ENCODE data around the gene MEF2C. TPM values are rescaled to one million over a fixed set of nuclear protein-coding genes. Genes with fewer than 3 reads are reported as not detected.

The MEF2C gene
- total and polyA plus RNA-seq, 2 donors: 8.0 to 12.8 TPM

DNA sequence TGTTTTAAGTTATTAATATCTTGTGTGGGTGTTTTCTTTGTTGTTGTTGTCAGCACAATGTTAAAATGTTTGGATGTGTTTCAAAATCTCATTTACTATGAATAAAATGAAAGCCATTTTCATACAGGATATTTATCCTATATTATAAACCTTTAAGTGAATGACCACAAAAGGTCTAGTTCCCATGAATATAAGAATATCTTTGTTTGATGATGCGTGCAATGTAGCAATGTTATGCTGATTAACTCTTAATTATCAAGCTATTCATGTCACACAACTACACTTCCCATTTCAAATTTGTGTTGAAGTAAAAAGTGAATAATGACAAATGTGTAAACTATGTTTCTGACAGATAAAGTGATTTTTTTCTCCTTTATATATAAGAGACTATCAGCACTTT, 59.8 kb downstream of the MEF2C start:
- WGBS: 97% methylated on average over 1 of the region's 1 CpG
- no peak overlapping the region for H3K4me3 ChIP-seq (ENCODE audit: low read length in 2 of 2)

DNA sequence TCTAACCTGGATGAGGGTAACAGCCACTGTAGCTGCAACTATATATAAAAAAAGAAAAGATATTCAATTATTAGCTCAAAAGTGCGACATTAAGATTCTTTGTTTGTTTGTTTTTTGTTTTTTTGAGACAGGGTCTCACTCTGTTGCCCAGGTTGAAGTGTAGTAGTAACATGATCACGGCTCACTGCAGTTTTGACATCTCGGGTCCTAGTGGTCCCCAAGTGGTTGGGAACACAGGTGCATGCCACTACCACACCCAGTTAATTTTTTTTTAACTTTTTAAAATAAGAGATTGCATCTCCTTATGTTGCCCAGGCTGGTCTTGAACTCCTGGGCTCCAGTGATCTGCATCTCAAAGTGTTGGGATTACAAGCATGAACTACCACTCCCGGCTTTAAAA, 61.8 kb downstream of the MEF2C start:
- Histone ChIP-seq H3K27me3 (ENCODE audit: control insufficient read depth in 2 of 2, insufficient read depth in 1 of 2, low read length in 1 of 2) (no peaks in the 10 kb centered on the region), H3K9me3 (ENCODE audit: control insufficient read depth in 2 of 2, insufficient read depth in 1 of 2, low read length in 1 of 2) (no peaks in the 10 kb centered on the region), H3K4me3 (ENCODE audit: low read length in 2 of 2) (no peak overlapping the region), H3K36me3 (ENCODE audit: control insufficient read depth in 2 of 2, insufficient read depth in 2 of 2, low read length in 1 of 2) (no peaks in the 10 kb centered on the region), H3K27ac (ENCODE audit: low read depth in 1 of 2, low read length in 1 of 2) (no peak overlapping the region), H3K4me1 (ENCODE audit: control insufficient read depth in 2 of 2, insufficient read depth in 2 of 2, low read length in 2 of 2) (no peaks in the 10 kb centered on the region)
- DNase-seq (ENCODE audit: low read depth in 6 of 9, low spot score in 9 of 9): no peak
- WGBS: 96% methylated on average over 4 of the region's 4 CpGs

More for the DNA sequence above, 59.8 kb downstream of the MEF2C start:
- H3K27ac ChIP-seq (ENCODE audit: low read depth in 1 of 2, low read length in 1 of 2): no peak overlapping the region
- no peaks in the 10 kb centered on the region for H3K36me3 ChIP-seq (ENCODE audit: control insufficient read depth in 2 of 2, insufficient read depth in 2 of 2, low read length in 1 of 2)
- peaks cover 3 to 6% of the 10 kb centered on the region in 2 donors for H3K4me1 ChIP-seq (ENCODE audit: control insufficient read depth in 2 of 2, insufficient read depth in 2 of 2, low read length in 2 of 2)
- H3K9me3 ChIP-seq (ENCODE audit: control insufficient read depth in 2 of 2, insufficient read depth in 1 of 2, low read length in 1 of 2): no peaks in the 10 kb centered on the region
- H3K27me3 ChIP-seq (ENCODE audit: control insufficient read depth in 2 of 2, insufficient read depth in 1 of 2, low read length in 1 of 2): no peaks in the 10 kb centered on the region
- no peak for DNase-seq (ENCODE audit: low read depth in 6 of 9, low spot score in 9 of 9)

DNA sequence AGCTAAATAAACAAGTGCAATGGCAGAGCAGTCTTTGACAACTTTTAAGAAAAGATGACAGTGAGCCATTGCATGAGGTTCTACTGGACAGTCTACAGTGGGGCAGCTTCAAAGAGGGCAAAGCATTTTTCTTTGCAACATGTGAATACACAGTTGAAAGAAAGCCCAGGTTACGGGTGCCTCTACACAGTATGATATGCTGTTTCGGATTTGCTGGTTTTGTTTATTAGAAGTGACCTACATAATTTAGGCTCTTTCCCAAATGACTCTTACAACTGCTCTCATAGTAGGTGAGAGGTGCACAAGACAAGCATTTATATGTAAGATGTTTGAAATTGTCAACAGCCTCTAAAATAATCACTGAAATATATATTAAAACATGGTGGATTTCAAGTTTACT, 62.4 kb downstream of the MEF2C start:
- no peak overlapping the region for H3K4me3 ChIP-seq (ENCODE audit: low read length in 2 of 2)
- H3K27ac ChIP-seq (ENCODE audit: low read depth in 1 of 2, low read length in 1 of 2): no peak overlapping the region
- DNase-seq (ENCODE audit: low read depth in 6 of 9, low spot score in 9 of 9): no peak
- H3K9me3 ChIP-seq (ENCODE audit: control insufficient read depth in 2 of 2, insufficient read depth in 1 of 2, low read length in 1 of 2): no peaks in the 10 kb centered on the region
- 97% methylated on average over 2 of the region's 2 CpGs for WGBS
- H3K36me3 ChIP-seq (ENCODE audit: control insufficient read depth in 2 of 2, insufficient read depth in 2 of 2, low read length in 1 of 2): no peaks in the 10 kb centered on the region
- no peaks in the 10 kb centered on the region for H3K4me1 ChIP-seq (ENCODE audit: control insufficient read depth in 2 of 2, insufficient read depth in 2 of 2, low read length in 2 of 2)
- no peaks in the 10 kb centered on the region for H3K27me3 ChIP-seq (ENCODE audit: control insufficient read depth in 2 of 2, insufficient read depth in 1 of 2, low read length in 1 of 2)

DNA sequence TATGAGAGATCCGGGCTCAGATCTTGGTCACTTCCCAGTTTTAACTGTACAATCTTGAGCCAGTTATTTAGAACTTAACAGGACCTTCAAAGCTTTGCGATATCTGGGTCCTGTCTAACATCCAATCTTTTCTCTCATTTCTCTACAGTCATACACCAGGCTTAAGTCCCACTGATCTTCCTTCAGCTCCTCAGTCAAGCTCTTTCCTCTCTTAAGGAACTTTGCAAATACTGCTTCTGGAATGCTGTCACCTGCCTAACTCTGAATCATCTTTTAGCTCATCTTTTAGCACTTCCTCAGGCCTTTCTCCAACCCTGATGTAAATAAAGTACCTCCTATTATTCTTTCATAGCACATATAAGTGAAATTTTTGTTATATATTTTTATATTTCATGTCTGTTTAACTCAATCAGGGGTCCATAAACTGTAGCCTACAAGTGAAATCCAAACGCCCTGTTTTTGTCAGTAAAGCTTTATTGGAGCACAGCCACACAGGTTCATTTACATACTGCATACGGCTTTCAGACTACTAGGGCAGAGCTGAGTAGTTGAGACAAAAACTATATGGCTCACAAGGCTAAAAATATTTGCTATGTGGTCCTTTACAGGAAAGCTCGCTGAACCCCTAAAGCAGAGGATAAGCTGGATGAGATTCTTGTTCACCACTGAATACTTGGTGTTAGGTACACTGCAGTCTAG, 63.5 kb downstream of the MEF2C start:
- Histone ChIP-seq H3K27me3 (ENCODE audit: control insufficient read depth in 2 of 2, insufficient read depth in 1 of 2, low read length in 1 of 2) (no peaks in the 10 kb centered on the region), H3K4me1 (ENCODE audit: control insufficient read depth in 2 of 2, insufficient read depth in 2 of 2, low read length in 2 of 2) (no peaks in the 10 kb centered on the region), H3K36me3 (ENCODE audit: control insufficient read depth in 2 of 2, insufficient read depth in 2 of 2, low read length in 1 of 2) (no peaks in the 10 kb centered on the region), H3K4me3 (ENCODE audit: low read length in 2 of 2) (no peak overlapping the region), H3K27ac (ENCODE audit: low read depth in 1 of 2, low read length in 1 of 2) (no peak overlapping the region), H3K9me3 (ENCODE audit: control insufficient read depth in 2 of 2, insufficient read depth in 1 of 2, low read length in 1 of 2) (no peaks in the 10 kb centered on the region)
- no peak for DNase-seq (ENCODE audit: low read depth in 6 of 9, low spot score in 9 of 9)
- 92% methylated on average over 5 of the region's 5 CpGs for WGBS

DNA sequence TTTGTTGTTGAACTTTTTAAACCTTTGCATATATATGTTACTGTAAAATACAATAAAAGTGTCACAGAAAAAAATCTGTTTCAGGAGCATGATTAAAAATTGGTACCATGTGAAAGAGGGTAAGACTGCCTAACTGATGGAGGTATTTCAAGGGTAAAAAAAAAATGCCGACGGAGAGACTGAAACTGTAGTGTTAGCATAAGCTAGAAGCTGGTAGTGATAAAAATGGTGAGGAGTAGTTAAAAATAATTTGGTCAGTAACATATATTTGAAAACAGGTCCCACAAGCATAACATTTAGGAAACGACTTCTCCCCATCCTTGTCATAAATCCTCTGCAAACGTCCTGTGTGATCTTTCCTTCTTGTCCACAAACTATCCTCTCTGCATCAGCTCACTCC, 64.7 kb downstream of the MEF2C start:
- H3K9me3 ChIP-seq (ENCODE audit: control insufficient read depth in 2 of 2, insufficient read depth in 1 of 2, low read length in 1 of 2): no peaks in the 10 kb centered on the region
- H3K27me3 ChIP-seq (ENCODE audit: control insufficient read depth in 2 of 2, insufficient read depth in 1 of 2, low read length in 1 of 2): no peaks in the 10 kb centered on the region
- no peak overlapping the region for H3K4me3 ChIP-seq (ENCODE audit: low read length in 2 of 2)
- no peak overlapping the region for H3K27ac ChIP-seq (ENCODE audit: low read depth in 1 of 2, low read length in 1 of 2)
- H3K36me3 ChIP-seq (ENCODE audit: control insufficient read depth in 2 of 2, insufficient read depth in 2 of 2, low read length in 1 of 2): no peaks in the 10 kb centered on the region
- 49% methylated on average over 4 of the region's 4 CpGs for WGBS
- DNase-seq (ENCODE audit: low read depth in 6 of 9, low spot score in 9 of 9): no peak
- H3K4me1 ChIP-seq (ENCODE audit: control insufficient read depth in 2 of 2, insufficient read depth in 2 of 2, low read length in 2 of 2): no peaks in the 10 kb centered on the region

DNA sequence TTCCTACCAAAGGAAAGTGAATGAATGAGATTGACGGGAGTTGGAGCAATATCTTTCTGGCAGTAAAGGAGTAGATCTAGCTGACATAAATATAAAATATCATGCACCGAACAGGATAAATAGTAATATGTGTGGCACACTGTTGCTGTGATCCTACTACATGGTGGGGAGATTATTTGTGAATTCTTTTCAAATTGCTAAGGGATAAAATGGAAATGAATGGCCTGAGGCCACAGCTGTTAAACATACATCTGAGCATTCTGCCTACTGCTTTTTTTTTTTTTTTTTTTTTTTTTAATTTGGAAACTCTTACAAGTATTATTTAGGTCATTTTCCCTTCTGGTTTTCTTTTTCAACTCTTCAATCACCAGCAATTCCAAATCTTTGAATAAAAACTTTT, 66.8 kb downstream of the MEF2C start:
- no peaks in the 10 kb centered on the region for H3K36me3 ChIP-seq (ENCODE audit: control insufficient read depth in 2 of 2, insufficient read depth in 2 of 2, low read length in 1 of 2)
- H3K9me3 ChIP-seq (ENCODE audit: control insufficient read depth in 2 of 2, insufficient read depth in 1 of 2, low read length in 1 of 2): no peaks in the 10 kb centered on the region
- no peak overlapping the region for H3K4me3 ChIP-seq (ENCODE audit: low read length in 2 of 2)
- no peaks in the 10 kb centered on the region for H3K27me3 ChIP-seq (ENCODE audit: control insufficient read depth in 2 of 2, insufficient read depth in 1 of 2, low read length in 1 of 2)
- no peak overlapping the region for H3K27ac ChIP-seq (ENCODE audit: low read depth in 1 of 2, low read length in 1 of 2)
- no peaks in the 10 kb centered on the region for H3K4me1 ChIP-seq (ENCODE audit: control insufficient read depth in 2 of 2, insufficient read depth in 2 of 2, low read length in 2 of 2)
- 96% methylated on average over 2 of the region's 2 CpGs for WGBS
- no peak for DNase-seq (ENCODE audit: low read depth in 6 of 9, low spot score in 9 of 9)

DNA sequence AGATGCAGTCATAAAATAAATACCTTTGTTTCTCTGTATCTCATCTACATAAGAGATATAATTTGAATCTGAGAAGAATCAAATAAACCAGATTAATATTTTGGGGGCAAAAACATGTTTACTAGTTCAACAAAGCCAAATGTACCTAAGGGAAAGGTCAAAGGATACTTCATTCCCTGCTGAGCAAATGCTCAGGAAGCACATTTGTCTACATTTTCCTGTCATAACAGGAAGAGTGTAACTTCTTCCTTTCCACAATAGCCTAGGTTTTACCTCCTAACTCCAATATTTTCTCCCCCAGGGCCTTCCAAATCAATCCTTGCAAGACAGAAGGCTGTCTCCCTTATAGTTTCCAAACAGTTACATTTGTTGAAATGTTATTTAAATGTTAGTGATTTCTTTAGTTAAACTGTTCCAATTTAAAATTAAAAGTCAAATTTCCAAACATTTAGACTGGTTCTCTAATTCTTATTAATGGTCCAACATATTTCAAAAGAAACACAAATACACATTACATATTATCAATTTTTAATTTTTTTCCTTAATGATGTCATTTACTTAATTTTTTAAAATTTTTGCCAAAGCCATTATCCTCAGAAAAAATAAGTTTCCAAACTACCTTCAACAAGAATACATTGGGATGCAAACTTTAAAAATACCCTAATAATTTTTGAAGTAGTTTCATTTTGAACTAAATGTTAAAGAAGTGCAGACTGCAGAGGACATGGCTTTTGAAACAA, 67.8 kb downstream of the MEF2C start:
- H3K4me1 ChIP-seq (ENCODE audit: control insufficient read depth in 2 of 2, insufficient read depth in 2 of 2, low read length in 2 of 2): no peaks in the 10 kb centered on the region
- H3K27ac ChIP-seq (ENCODE audit: low read depth in 1 of 2, low read length in 1 of 2): no peak overlapping the region
- no peaks in the 10 kb centered on the region for H3K9me3 ChIP-seq (ENCODE audit: control insufficient read depth in 2 of 2, insufficient read depth in 1 of 2, low read length in 1 of 2)
- H3K27me3 ChIP-seq (ENCODE audit: control insufficient read depth in 2 of 2, insufficient read depth in 1 of 2, low read length in 1 of 2): no peaks in the 10 kb centered on the region
- H3K36me3 ChIP-seq (ENCODE audit: control insufficient read depth in 2 of 2, insufficient read depth in 2 of 2, low read length in 1 of 2): no peaks in the 10 kb centered on the region
- no peak for DNase-seq (ENCODE audit: low read depth in 6 of 9, low spot score in 9 of 9)
- no peak overlapping the region for H3K4me3 ChIP-seq (ENCODE audit: low read length in 2 of 2)

DNA sequence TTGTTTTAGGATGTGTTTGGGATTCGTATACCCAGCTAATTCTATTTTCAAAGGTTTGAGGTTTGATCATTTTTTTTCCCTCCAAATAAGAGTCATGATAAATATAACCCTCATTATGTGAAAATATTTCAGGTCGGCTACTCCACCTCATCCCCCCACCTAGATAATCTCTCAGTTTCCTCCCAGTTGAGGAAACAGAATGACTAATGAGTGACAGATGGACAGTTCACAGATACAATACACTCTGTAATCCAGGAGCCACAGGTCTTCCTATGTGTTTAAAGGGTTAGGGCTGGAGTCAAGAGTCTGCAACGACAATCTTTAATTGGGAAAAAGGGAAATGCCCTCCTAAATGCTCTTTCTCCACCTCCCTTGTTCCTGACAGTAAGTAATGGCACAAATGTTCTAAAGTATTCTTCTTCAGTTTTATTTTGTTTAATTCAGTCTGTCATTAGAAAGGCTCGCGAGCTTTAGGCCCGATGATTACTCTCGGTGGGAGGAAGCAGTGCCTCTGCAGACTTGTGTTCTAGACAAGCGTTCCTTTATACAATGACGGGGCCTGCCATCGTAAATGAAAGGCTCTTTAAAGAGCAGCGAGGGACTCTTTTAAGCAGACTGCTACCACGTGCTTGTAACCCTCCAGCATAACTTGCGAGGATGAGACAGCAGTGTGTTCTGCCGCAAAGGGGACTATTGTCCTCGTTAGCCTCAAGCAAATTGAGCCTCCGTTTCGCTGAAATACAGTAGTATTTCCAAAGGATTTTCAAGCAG, 69.0 kb downstream of the MEF2C start:
- H3K27me3 ChIP-seq (ENCODE audit: control insufficient read depth in 2 of 2, insufficient read depth in 1 of 2, low read length in 1 of 2): no peaks in the 10 kb centered on the region
- 88% methylated on average over 17 of the region's 17 CpGs for WGBS
- DNase-seq (ENCODE audit: low read depth in 6 of 9, low spot score in 9 of 9): no peak
- H3K9me3 ChIP-seq (ENCODE audit: control insufficient read depth in 2 of 2, insufficient read depth in 1 of 2, low read length in 1 of 2): no peaks in the 10 kb centered on the region
- H3K4me1 ChIP-seq (ENCODE audit: control insufficient read depth in 2 of 2, insufficient read depth in 2 of 2, low read length in 2 of 2): no peaks in the 10 kb centered on the region
- no peaks in the 10 kb centered on the region for H3K36me3 ChIP-seq (ENCODE audit: control insufficient read depth in 2 of 2, insufficient read depth in 2 of 2, low read length in 1 of 2)
- H3K4me3 ChIP-seq (ENCODE audit: low read length in 2 of 2): no peak overlapping the region
- H3K27ac ChIP-seq (ENCODE audit: low read depth in 1 of 2, low read length in 1 of 2): no peak overlapping the region

DNA sequence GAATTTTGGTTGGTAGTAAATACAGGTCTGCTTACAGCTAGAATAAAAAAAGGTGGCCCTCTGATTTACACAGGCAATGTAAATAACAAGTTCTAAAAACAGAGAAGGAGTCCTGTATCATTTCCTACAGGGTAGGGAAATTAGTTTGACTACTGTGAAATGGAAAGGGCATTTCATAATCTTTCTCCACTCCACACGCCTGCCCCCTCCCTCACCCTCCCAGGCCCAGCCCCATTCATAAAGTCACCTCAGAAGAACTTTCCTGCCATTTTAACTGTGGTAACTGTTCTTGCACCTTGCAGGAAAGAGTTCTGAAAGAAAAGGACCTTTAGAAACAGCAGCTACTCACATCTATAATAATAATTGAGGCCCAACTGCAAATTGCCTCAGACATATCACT, 69.7 kb downstream of the MEF2C start:
- no peak overlapping the region for H3K27ac ChIP-seq (ENCODE audit: low read depth in 1 of 2, low read length in 1 of 2)
- whole genome bisulfite sequencing: 96% methylated on average over 1 of the region's 1 CpG
- no peaks in the 10 kb centered on the region for H3K36me3 ChIP-seq (ENCODE audit: control insufficient read depth in 2 of 2, insufficient read depth in 2 of 2, low read length in 1 of 2)
- H3K27me3 ChIP-seq (ENCODE audit: control insufficient read depth in 2 of 2, insufficient read depth in 1 of 2, low read length in 1 of 2): no peaks in the 10 kb centered on the region
- H3K9me3 ChIP-seq (ENCODE audit: control insufficient read depth in 2 of 2, insufficient read depth in 1 of 2, low read length in 1 of 2): no peaks in the 10 kb centered on the region
- DNase-seq (ENCODE audit: low read depth in 6 of 9, low spot score in 9 of 9): no peak
- no peak overlapping the region for H3K4me3 ChIP-seq (ENCODE audit: low read length in 2 of 2)
- H3K4me1 ChIP-seq (ENCODE audit: control insufficient read depth in 2 of 2, insufficient read depth in 2 of 2, low read length in 2 of 2): no peaks in the 10 kb centered on the region
